Immature natural killer cell (primary cell): ENCODE measurements around the gene ITIH4. TPM values are rescaled to one million over a fixed set of nuclear protein-coding genes. Genes with fewer than 3 reads are reported as not detected.

Experiments used
- DNase-seq, 3 donors: peaks; one replicate each; pipeline ENCODE4 v3.0.0; 2022; ENCODE audit warnings: mixed read lengths in 1 of 3
- H3K27ac Mint-ChIP-seq, 6 donors: one replicate each; pipeline ENCODE4 v1.8.0; 2020; ENCODE audit warnings: mixed read lengths in 6 of 6, mild to moderate bottlenecking in 5 of 6, inconsistent platforms in 4 of 6, moderate library complexity in 3 of 6
- H3K27me3 Mint-ChIP-seq, 3 donors: one replicate each; pipeline ENCODE4 v1.8.0; 2020 to 2021; ENCODE audit warnings: low read depth in 3 of 3, mild to moderate bottlenecking in 3 of 3, mixed read lengths in 3 of 3, moderate library complexity in 3 of 3, inconsistent platforms in 1 of 3
- H3K36me3 Mint-ChIP-seq, 3 donors: one replicate each; pipeline ENCODE4 v1.8.0; 2020; ENCODE audit warnings: mixed read lengths in 3 of 3, inconsistent platforms in 2 of 3, mild to moderate bottlenecking in 2 of 3
- H3K4me1 Mint-ChIP-seq, 2 donors: one replicate each; pipeline ENCODE4 v1.8.0; 2020; ENCODE audit warnings: inconsistent platforms in 2 of 2, mild to moderate bottlenecking in 2 of 2, mixed read lengths in 2 of 2, moderate library complexity in 1 of 2
- H3K4me3 Mint-ChIP-seq, 5 donors: one replicate each; pipeline ENCODE4 v1.8.0; 2020; ENCODE audit warnings: mild to moderate bottlenecking in 5 of 5, mixed read lengths in 5 of 5, inconsistent platforms in 3 of 5, moderate library complexity in 3 of 5
- H3K9me3 Mint-ChIP-seq, 6 donors: one replicate each; pipeline ENCODE4 v1.8.0; 2020; ENCODE audit warnings: mild to moderate bottlenecking in 6 of 6, mixed read lengths in 6 of 6, inconsistent platforms in 4 of 6, moderate library complexity in 3 of 6
- polyA plus RNA-seq, 3 donors: library from polyadenylated mRNA; unstranded; fragments of 300-500 nt; fragmentation: Illumina TruSeq; gene quantifications; one replicate each; pipeline ENCODE4 v1.2.3, GENCODE V29; 2021

The ITIH4 gene
- polyA plus RNA-seq, 3 donors from 2014 or later: 0.71 TPM; not detected in 2

DNA sequence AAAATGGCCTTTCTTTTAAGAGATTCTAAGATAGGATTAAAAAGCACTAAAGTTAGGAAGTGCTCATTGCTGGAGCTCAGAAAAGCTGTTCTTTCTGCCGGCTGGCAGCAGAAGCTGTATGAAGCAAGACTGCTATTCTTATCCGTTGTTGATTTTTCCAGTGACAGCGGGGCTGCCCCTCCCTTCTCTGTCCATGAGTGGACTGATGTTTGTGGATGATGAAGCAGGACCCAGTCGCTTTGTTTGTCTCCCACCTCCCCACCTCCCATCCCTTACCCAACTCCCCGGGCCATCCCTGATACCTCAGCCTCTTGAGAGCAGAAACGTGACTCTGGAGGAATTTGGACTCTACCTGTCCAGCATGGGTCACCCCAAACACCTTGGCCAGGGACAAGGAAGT, 14.7 kb upstream of the ITIH4 start:
- peaks cover 13 to 42% (median 14%) of the 10 kb centered on the region in 3 donors for H3K36me3 Mint-ChIP-seq
- H3K4me3 Mint-ChIP-seq: no peak overlapping the region
- no peak overlapping the region for H3K27ac Mint-ChIP-seq
- no peaks in the 10 kb centered on the region for H3K9me3 Mint-ChIP-seq
- no peak for DNase-seq
- H3K4me1 Mint-ChIP-seq: peaks cover 21 to 23% of the 10 kb centered on the region in 2 donors
- peaks cover 0 to 2% (median 0%) of the 10 kb centered on the region in 3 donors for H3K27me3 Mint-ChIP-seq

DNA sequence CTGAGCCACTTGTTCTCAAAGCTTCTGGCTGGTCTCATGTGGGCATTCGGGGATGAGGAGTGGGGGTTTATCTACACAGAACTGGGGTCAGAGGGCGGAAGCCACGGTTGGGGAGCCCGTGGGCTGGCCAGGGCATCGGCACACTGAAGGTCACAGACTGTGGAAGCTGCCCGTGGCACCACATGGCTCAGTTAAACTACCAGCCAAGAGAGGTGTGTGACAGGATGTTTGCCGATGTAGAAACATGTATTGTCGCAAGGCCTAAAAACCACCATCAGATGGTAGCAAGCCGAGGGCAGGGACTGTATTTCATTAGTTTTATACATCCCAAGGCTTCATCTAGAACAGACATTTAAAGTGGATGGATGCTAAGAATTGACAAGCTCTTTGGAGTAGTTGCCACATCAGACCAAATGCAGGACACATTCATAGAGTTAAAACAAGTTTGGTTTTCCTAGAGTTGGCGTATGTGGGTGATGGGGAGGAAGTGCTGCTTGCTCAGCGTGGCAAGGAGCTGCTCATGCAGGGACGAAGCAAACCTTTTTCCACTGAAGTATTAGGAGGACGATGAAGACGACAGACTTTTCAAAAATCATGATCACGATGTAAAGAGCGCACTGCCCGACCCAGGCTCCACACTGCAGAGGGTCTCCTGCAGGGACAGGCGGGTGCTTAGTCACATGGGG, 14.0 kb upstream of the ITIH4 start:
- Mint-ChIP-seq H3K27ac (peak overlapping the region in 1 of 6 donors; percentile 54), H3K4me3 (no peak overlapping the region), H3K36me3 (peaks cover 14 to 44% (median 15%) of the 10 kb centered on the region in 3 donors)

DNA sequence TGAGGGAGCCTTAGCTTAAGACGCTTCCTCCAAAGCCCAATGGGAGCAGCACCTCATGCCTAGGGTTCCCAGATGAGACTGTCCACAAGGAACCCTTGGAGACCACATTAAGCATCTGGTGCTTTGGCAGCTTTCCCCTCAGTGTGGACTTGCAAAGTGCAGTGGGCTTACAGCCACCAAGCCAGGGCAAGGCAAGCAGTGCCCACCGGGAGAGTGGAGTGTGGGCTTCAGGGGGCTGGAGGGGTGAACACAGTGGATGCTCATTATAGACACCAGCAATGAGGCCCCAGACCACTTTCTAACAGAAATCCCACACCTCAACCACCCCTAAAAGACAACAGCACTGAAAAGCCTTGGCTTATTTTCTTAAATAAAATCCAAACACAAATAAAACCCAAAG, 13.4 kb upstream of the ITIH4 start:
- Mint-ChIP-seq H3K9me3 (no peaks in the 10 kb centered on the region), H3K27me3 (peaks cover 0 to 4% (median 0%) of the 10 kb centered on the region in 3 donors), H3K4me3 (no peak overlapping the region), H3K36me3 (peaks cover 14 to 41% (median 15%) of the 10 kb centered on the region in 3 donors), H3K4me1 (peaks cover 34 to 36% of the 10 kb centered on the region in 2 donors), H3K27ac (no peak overlapping the region)
- DNase-seq: no peak

More for the DNA sequence above, 14.0 kb upstream of the ITIH4 start:
- no peak for DNase-seq
- no peaks in the 10 kb centered on the region for H3K9me3 Mint-ChIP-seq
- H3K27me3 Mint-ChIP-seq: peaks cover 0 to 2% (median 0%) of the 10 kb centered on the region in 3 donors
- H3K4me1 Mint-ChIP-seq: peaks cover 28 to 30% of the 10 kb centered on the region in 2 donors

DNA sequence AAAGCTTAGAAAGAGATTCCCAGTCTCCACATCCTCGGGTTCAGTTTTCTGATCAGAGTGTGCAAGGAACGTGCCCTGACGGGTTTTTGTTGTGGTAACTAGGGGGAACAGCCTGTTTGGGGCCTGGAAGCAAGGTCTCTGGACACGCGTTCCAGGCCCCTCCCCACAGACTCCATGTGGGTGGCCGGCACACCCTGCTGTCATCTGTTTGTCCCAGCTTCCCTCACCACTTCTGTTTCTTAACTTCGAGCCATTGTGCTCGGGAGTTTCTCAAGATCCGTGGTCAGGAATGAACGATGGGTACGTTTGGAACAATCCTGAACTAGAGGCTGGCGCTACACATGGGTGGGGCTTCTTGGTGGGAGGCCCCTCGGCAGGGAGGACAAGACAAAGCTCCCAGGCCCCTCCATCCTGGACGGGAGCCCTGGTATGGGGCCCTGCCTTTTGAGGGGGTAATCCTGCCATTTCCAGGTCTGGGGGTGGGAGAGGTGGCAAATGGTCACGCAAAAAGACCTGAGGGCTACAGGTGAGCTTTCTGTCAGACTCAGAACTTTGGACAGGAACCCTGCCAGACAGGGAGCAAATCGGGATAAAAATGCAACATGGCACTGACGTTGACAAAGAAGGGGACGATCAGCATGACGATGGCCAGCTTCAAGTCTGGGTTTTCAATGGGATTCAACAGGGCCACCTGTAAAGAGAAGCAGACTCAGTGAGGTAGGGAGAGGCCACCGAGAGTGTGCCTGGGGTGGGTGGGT, 12.8 kb upstream of the ITIH4 start:
- no peak overlapping the region for H3K4me3 Mint-ChIP-seq
- H3K4me1 Mint-ChIP-seq: peaks cover 40 to 42% of the 10 kb centered on the region in 2 donors
- no peaks in the 10 kb centered on the region for H3K9me3 Mint-ChIP-seq
- H3K27me3 Mint-ChIP-seq: peaks cover 0 to 4% (median 0%) of the 10 kb centered on the region in 3 donors
- peaks cover 14 to 39% (median 15%) of the 10 kb centered on the region in 3 donors for H3K36me3 Mint-ChIP-seq
- H3K27ac Mint-ChIP-seq: peak overlapping the region in 1 of 6 donors; percentile 61
- DNase-seq: no peak

DNA sequence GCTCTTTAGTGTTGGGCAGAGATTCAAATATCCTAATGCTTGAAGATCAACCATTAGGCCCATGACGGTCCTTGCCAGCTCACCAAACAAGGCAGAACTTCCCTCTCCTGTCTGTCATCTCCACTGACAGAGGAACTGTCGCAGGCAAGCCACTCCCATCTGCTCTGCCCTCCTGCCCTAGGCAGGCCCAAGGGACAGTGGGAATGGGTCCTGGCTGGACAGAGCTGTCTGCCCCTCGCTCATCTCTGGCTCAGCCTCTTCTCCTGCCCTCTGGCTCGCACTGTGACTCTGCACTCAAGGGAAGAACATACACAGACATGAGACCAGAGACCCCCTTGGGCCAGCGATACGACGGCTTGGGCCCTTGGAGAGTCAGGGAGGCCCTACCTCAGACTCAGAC, 12.0 kb upstream of the ITIH4 start:
- H3K9me3 Mint-ChIP-seq: no peaks in the 10 kb centered on the region
- H3K27ac Mint-ChIP-seq: peak overlapping the region in 1 of 6 donors; percentile 15
- no peak overlapping the region for H3K4me3 Mint-ChIP-seq
- DNase-seq: no peak
- peaks cover 48 to 50% of the 10 kb centered on the region in 2 donors for H3K4me1 Mint-ChIP-seq
- H3K36me3 Mint-ChIP-seq: peaks cover 8 to 37% (median 14%) of the 10 kb centered on the region in 3 donors
- H3K27me3 Mint-ChIP-seq: peaks cover 0 to 4% (median 0%) of the 10 kb centered on the region in 3 donors

DNA sequence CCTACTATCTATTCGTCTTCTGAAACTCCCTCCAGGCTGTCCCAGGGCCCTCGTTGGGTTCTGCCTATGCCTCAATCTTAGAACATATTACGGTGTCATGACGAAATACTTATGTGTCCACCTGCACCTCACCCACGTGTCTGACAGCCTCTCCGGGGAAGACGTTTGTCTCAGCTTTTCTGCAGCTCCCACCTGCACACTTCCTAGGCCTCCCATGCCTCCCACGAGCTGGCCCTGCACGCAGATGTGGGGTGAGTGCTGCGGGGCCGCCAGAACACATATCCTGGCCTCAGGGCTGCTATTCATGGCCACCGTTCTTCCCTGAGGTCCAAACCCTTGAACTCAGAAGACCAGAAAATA, 11.5 kb upstream of the ITIH4 start:
- Mint-ChIP-seq H3K4me3 (no peak overlapping the region), H3K27ac (peak overlapping the region in 3 of 6 donors; percentile 4 to 59 (median 15)), H3K9me3 (no peaks in the 10 kb centered on the region), H3K36me3 (peaks cover 8 to 33% (median 14%) of the 10 kb centered on the region in 3 donors), H3K4me1 (peaks cover 53 to 55% of the 10 kb centered on the region in 2 donors), H3K27me3 (peaks cover 0 to 4% (median 0%) of the 10 kb centered on the region in 3 donors)
- DNase-seq: no peak

DNA sequence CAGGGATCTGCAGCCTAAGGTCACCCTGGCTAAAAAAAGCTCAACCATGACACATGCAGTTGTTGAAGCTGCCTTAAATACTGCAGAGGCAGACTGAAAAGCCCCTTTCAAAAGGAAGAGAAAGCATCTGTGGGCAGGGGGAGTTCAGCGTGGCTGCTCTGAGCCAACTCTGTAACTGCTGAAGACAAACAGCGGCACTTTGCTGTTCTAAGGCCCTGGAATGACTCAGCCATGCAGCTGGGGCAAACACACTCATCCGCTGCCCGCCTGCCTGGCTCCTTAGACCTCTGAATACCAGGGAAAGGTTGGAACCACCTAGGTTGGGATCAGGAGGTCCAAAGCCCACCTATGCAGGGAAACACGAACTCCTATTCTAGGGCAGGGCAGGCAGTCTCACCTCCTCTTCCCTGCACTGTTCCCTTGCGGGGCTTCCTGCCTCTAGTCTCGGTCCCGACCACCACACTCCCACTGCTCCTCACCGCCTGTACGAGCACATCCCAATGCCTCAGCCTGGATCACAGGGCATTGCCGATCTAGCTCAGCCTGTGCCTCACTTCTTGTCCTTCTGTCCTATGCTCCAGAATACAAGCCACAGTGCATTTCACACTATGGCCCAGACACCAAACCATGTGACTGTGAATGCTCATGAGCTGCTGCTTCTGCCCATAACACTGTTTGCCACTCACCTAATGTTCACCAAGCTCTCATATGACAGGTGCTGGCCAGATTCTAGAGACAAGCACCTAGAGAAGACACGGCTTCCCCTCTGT, 10.9 kb upstream of the ITIH4 start:
- no peak for DNase-seq
- Mint-ChIP-seq H3K27ac (peak overlapping the region in 4 of 6 donors; percentile 8 to 59 (median 18)), H3K4me3 (peak overlapping the region; percentile 2 to 78 (median 47)), H3K36me3 (peaks cover 8 to 33% (median 14%) of the 10 kb centered on the region in 3 donors), H3K4me1 (peaks cover 58 to 61% of the 10 kb centered on the region in 2 donors), H3K27me3 (peaks cover 0 to 4% (median 0%) of the 10 kb centered on the region in 3 donors), H3K9me3 (no peaks in the 10 kb centered on the region)

DNA sequence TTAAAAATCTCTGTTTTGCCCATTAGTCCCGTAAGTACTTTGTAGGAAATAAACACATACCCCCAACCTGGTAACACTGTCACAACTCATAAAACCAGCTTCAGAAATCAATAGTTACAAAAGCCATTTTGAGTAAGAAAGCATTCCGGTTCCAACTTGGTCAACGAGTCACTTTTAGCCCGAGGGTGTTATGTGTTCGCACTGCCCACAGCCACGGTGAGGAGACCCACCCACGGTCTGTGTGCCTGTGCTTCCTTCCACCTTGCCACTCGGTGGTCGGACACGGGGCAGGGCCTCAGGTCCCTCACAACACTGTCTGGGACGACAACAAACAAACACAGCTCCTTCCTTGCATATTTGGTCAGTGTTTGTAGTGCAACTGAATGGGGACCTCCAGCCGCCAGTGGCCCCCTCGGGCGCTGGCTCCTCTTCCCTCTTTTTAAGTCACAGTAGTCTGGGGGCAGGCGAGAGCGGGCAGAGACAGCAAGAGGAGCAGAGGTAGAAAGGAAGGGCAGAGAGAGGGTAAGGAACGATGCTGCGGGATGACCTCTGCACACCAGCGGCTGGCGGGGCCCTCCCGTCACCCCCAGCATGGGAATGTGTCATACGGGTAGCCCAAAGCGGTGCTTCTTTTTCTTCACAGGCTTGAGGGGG, 9.5 kb upstream of the ITIH4 start:
- peak overlapping the region; percentile 69 to 78 (median 72) for H3K4me3 Mint-ChIP-seq
- H3K36me3 Mint-ChIP-seq: peaks cover 8 to 33% (median 14%) of the 10 kb centered on the region in 3 donors
- H3K4me1 Mint-ChIP-seq: peaks cover 61 to 68% of the 10 kb centered on the region in 2 donors
- peak overlapping the region in 5 of 6 donors; percentile 53 to 97 (median 65) for H3K27ac Mint-ChIP-seq
- no peaks in the 10 kb centered on the region for H3K9me3 Mint-ChIP-seq
- H3K27me3 Mint-ChIP-seq: peaks cover 0 to 7% (median 0%) of the 10 kb centered on the region in 3 donors
- DNase-seq: peak; percentile 29 to 51 (median 42)

DNA sequence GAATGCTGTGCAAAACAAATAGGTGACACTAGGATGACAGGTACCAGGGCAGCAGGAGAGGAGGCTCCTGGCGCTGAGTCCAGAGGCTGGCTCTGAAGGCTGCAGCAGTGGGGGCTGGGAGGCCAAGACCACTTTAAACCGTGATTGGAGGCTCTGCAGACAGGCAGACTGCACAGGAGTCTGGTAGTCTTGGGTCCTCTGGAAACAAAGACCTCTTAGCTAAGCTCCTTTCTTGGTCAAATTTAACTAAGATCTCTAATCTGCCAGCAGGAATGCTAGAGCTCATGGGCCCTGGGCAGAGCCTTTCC, 8.8 kb upstream of the ITIH4 start:
- DNase-seq: no peak
- peaks cover 7 to 28% (median 8%) of the 10 kb centered on the region in 3 donors for H3K36me3 Mint-ChIP-seq
- H3K4me1 Mint-ChIP-seq: peaks cover 61 to 67% of the 10 kb centered on the region in 2 donors
- peak overlapping the region; percentile 69 to 78 (median 72) for H3K4me3 Mint-ChIP-seq
- peak overlapping the region in 1 of 6 donors; percentile 97 for H3K27ac Mint-ChIP-seq
- H3K27me3 Mint-ChIP-seq: peaks cover 0 to 7% (median 0%) of the 10 kb centered on the region in 3 donors
- no peaks in the 10 kb centered on the region for H3K9me3 Mint-ChIP-seq

DNA sequence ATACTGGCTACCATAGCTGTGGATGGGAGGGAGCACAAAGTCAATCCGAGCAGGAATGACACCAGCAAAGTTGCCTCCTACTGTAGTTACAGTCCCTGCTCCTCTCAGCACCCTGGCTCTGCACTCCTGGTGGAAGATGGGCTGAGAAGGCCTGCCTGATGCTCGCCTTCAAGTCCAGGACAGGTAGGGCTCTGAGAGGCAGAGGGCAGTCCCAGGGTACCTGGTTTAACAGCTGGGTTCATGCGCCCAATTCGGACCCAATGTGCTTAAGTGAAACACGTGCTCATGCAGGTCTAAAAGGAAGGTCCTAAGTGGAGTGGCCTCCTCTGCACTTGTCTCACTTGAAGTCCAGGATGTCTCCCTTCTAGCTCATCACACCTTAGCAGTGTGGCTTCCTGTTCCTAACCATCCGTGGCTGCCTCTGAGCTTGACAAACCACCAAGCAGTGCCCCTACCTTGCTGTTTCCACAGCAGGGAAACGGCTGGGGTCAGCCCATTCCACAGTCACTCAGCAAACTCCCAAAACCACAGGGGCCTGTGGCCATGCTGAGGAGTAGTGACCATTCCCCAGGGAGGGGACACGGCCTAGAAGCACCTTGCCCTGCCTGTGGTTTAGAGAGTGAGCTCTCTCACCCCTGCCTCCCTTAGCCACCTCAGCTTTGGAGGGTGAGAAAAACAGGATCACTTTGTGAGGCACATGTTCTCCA, 8.2 kb upstream of the ITIH4 start:
- peak overlapping the region in 3 of 6 donors; percentile 35 to 80 (median 60) for H3K27ac Mint-ChIP-seq
- H3K4me1 Mint-ChIP-seq: peaks cover 61 to 67% of the 10 kb centered on the region in 2 donors
- peak overlapping the region; percentile 48 to 78 (median 72) for H3K4me3 Mint-ChIP-seq
- H3K27me3 Mint-ChIP-seq: peaks cover 0 to 7% (median under 1%) of the 10 kb centered on the region in 3 donors
- peak; percentile 49 to 61 (median 55) for DNase-seq
- peaks cover 6 to 26% (median 8%) of the 10 kb centered on the region in 3 donors for H3K36me3 Mint-ChIP-seq
- H3K9me3 Mint-ChIP-seq: no peaks in the 10 kb centered on the region

DNA sequence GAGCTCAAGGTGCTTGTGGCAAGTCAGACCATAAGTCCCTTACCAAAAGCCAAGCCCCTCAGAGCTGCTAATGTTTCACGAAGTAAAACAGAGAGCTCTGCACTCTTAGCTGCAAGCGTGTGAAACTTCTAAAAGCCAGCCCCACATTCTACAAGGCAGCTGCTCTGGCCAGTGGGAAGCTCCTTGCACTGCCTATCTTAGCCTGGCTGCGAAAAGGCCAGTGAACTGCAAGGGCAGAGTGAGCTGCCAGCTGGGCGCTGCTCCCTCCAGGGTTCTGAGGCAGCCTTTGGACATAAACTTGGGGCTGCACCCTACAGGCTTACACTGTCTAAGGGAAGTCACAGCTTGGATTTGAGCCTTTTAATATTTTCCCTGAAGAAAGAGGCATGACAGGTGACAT, 6.5 kb upstream of the ITIH4 start:
- Mint-ChIP-seq H3K36me3 (peaks cover 6 to 18% (median 8%) of the 10 kb centered on the region in 3 donors), H3K4me3 (peak overlapping the region; percentile 24 to 78 (median 57)), H3K27me3 (peaks cover 0 to 7% (median 1%) of the 10 kb centered on the region in 3 donors), H3K9me3 (no peaks in the 10 kb centered on the region), H3K27ac (peak overlapping the region; percentile 36 to 85 (median 54)), H3K4me1 (peaks cover 58 to 66% of the 10 kb centered on the region in 2 donors)
- no peak for DNase-seq

DNA sequence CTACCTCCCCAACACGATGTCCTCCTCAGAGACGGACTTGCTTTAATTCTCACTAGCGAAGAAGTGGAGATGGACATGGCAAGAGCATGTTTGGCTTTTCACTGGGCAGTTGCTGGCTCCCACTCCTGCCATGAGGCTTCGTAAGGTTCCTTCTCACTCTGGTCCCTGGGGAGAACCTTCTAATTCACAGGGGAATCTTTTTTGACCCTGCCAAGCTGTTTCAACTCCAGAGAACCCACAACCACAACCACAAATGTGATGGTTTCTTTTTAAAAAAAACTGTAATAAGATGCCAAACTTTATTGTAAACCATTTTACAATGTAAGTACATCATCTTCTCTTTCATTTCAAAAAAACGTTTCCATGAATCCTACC, 6.0 kb upstream of the ITIH4 start:
- peak overlapping the region; percentile 43 to 85 (median 56) for H3K27ac Mint-ChIP-seq
- H3K27me3 Mint-ChIP-seq: peaks cover 0 to 5% (median 3%) of the 10 kb centered on the region in 3 donors
- H3K9me3 Mint-ChIP-seq: no peaks in the 10 kb centered on the region
- peak overlapping the region; percentile 24 to 78 (median 44) for H3K4me3 Mint-ChIP-seq
- H3K36me3 Mint-ChIP-seq: peaks cover under 1 to 13% (median 3%) of the 10 kb centered on the region in 3 donors
- H3K4me1 Mint-ChIP-seq: peaks cover 53 to 60% of the 10 kb centered on the region in 2 donors
- DNase-seq: no peak
